ENCODE results near the gene TRUB2.
"Not testable (repeated sequence)": the region's sequence is repeated elsewhere in the genome, so short reads cannot be mapped to it uniquely, and the experiment has no call there.

The TRUB2 gene

GRCh38 chr9:128340691-128341434, 18.6 kb upstream of the TRUB2 start:
- no peak for DNase-seq

GRCh38 chr9:128339761-128340690, 17.8 kb upstream of the TRUB2 start, which contains the start of gene SLC27A4:
TSS of gene SLC27A4 (plus strand) at chr9:128340527. CDS start at chr9:128343133, 2,606 bp downstream.
- DNase-seq = peak; percentile 73

- DNase-seq = not testable (repeated sequence)
Observed at GRCh38 chr9:128338852-128339614, 16.8 kb upstream of the TRUB2 start.

GRCh38 chr9:128337936-128338335, 15.7 kb upstream of the TRUB2 start:
- no peak for DNase-seq

GRCh38 chr9:128335914-128336313, 13.7 kb upstream of the TRUB2 start:
- DNase-seq = no peak

GRCh38 chr9:128335161-128335560, 12.9 kb upstream of the TRUB2 start:
- no peak for DNase-seq

- no peak for DNase-seq
Observed at GRCh38 chr9:128333451-128333869, 11.2 kb upstream of the TRUB2 start.

- DNase-seq = no peak
Observed at GRCh38 chr9:128325629-128326028, 3.4 kb upstream of the TRUB2 start.

GRCh38 chr9:128324401-128324800, 2.2 kb upstream of the TRUB2 start:
- no peak for DNase-seq

GRCh38 chr9:128323791-128324190, 1.5 kb upstream of the TRUB2 start:
- DNase-seq = no peak

GRCh38 chr9:128323212-128323730, 1.0 kb upstream of the TRUB2 start:
- DNase-seq = no peak

GRCh38 chr9:128321879-128322403, 306 bp downstream of the TRUB2 start:
- DNase-seq = no peak

- DNase-seq = no peak
Observed at GRCh38 chr9:128321343-128321742, 904 bp downstream of the TRUB2 start.

- no peak for DNase-seq
Observed at GRCh38 chr9:128317629-128318028, 4.6 kb downstream of the TRUB2 start.

GRCh38 chr9:128316421-128316820, 5.8 kb downstream of the TRUB2 start:
- DNase-seq = no peak

- DNase-seq = no peak
Observed at GRCh38 chr9:128314697-128315096, 7.5 kb downstream of the TRUB2 start.

- DNase-seq = no peak
Observed at GRCh38 chr9:128310461-128310860, 11.8 kb downstream of the TRUB2 start.

GRCh38 chr9:128309551-128309950, 12.7 kb downstream of the TRUB2 start:
- no peak for DNase-seq

- peak; percentile 12 for DNase-seq
Observed at GRCh38 chr9:128304971-128305288, 17.3 kb downstream of the TRUB2 start.

GRCh38 chr9:128304136-128304970, 17.9 kb downstream of the TRUB2 start:
- DNase-seq = peak; percentile 9

All from fibroblast of skin of right quadriceps (primary cell).